Measurements from ENCODE around the gene CHST10. TPM values are rescaled to one million over a fixed set of nuclear protein-coding genes. Genes with fewer than 3 reads are reported as not detected.
"Not testable (repeated sequence)": the region's sequence is repeated elsewhere in the genome, so short reads cannot be mapped to it uniquely, and the experiment has no call there.

CHST10 gene
- total RNA-seq, 1 experiment from 2014 or later: 24.4 TPM

- no peak for TF ChIP-seq AFF4 (CRISPR knock-in tag; IDR thresholded peaks at IDR 0.05; ENCODE audit: borderline replicate concordance)
- no peak for TF ChIP-seq TCF7 (CRISPR knock-in tag; IDR thresholded peaks at IDR 0.05; ENCODE audit: low read depth)
These were observed 58.9 kb downstream of the CHST10 start (continued) for GRCh38 chr2:100358554-100358953.

GRCh38 chr2:100352521-100352920 lies 64.9 kb downstream of the CHST10 start:
- TF ChIP-seq ATF1 (CRISPR knock-in tag; IDR thresholded peaks at IDR 0.05): no peak
- TF ChIP-seq NR1H2 (CRISPR knock-in tag; IDR thresholded peaks at IDR 0.05): no peak
- TF ChIP-seq PREB (CRISPR knock-in tag; IDR thresholded peaks at IDR 0.05; ENCODE audit: borderline replicate concordance): no peak
- ChIA-PET CTCF (no interaction called here), POLR2A (no interaction called here)
- H3K4me3 Mint-ChIP-seq: no peak overlapping the region
- H3K27ac Mint-ChIP-seq: no peak overlapping the region
- DNase-seq (ENCODE audit: low spot score) (no peak), ATAC-seq (no peak)
- H3K36me3 Mint-ChIP-seq: peaks cover 10% of the 10 kb centered on the region
- peaks cover 31% of the 10 kb centered on the region for H3K9me3 Mint-ChIP-seq
- no peaks in the 10 kb centered on the region for H3K27me3 Mint-ChIP-seq (ENCODE audit: low read depth)
- peaks cover 11% of the 10 kb centered on the region for H3K4me1 Mint-ChIP-seq

- ATAC-seq: no peak
- H3K36me3 Mint-ChIP-seq: no peaks in the 10 kb centered on the region
- ChIA-PET CTCF (interaction anchor here (1.1 kb wide), 1 partner anchor 30 kb away, joined by 4 read pairs; no protein-coding TSS in a partner anchor), POLR2A (no interaction called here)
- no peaks in the 10 kb centered on the region for H3K4me1 Mint-ChIP-seq
- no peaks in the 10 kb centered on the region for H3K27me3 Mint-ChIP-seq (ENCODE audit: low read depth)
- DNase-seq (ENCODE audit: low spot score): no peak
- TF ChIP-seq ETV6 (CRISPR knock-in tag; IDR thresholded peaks at IDR 0.05) (no peak), ZNF671 (CRISPR knock-in tag; IDR thresholded peaks at IDR 0.05) (no peak), TP53 (CRISPR knock-in tag; IDR thresholded peaks at IDR 0.05) (no peak)
- H3K9me3 Mint-ChIP-seq: peaks cover 14% of the 10 kb centered on the region
- no peak overlapping the region for H3K27ac Mint-ChIP-seq
- no peak overlapping the region for H3K4me3 Mint-ChIP-seq
These were observed 66.7 kb downstream of the CHST10 start for GRCh38 chr2:100350661-100351185.

- H3K4me3 Mint-ChIP-seq; ATAC-seq; POLR2A ChIA-PET; H3K4me1 Mint-ChIP-seq; DNase-seq (ENCODE audit: low spot score); H3K27me3 Mint-ChIP-seq (ENCODE audit: low read depth); H3K27ac Mint-ChIP-seq: not testable (repeated sequence)
- CTCF ChIA-PET: interaction anchor here (0.8 to 1.4 kb wide), 2 partner anchors 36 to 83 kb away, joined by 3 to 4 read pairs; no protein-coding TSS in a partner anchor
- peaks cover 41% of the 10 kb centered on the region for H3K9me3 Mint-ChIP-seq
- H3K36me3 Mint-ChIP-seq: peaks cover 19% of the 10 kb centered on the region
These were observed 72.3 kb downstream of the CHST10 start for GRCh38 chr2:100345144-100345543.

GRCh38 chr2:100344433-100344832 lies 73.0 kb downstream of the CHST10 start:
- Mint-ChIP-seq H3K4me1 (no peaks in the 10 kb centered on the region), H3K9me3 (peaks cover 34% of the 10 kb centered on the region), H3K27me3 (ENCODE audit: low read depth) (no peaks in the 10 kb centered on the region; the same call in 1 of the 2 replicates), H3K4me3 (no peak overlapping the region), H3K36me3 (peaks cover 19% of the 10 kb centered on the region), H3K27ac (no peak overlapping the region)
- ATAC-seq (no peak), DNase-seq (ENCODE audit: low spot score) (no peak)
- POLR2A ChIA-PET: no interaction called here
- CTCF ChIA-PET: no interaction called here
- TF ChIP-seq ZNF512 (CRISPR knock-in tag; IDR thresholded peaks at IDR 0.05; ENCODE audit: borderline replicate concordance) (no peak), MYBL2 (CRISPR knock-in tag; IDR thresholded peaks at IDR 0.05) (no peak), ARID4B (CRISPR knock-in tag; IDR thresholded peaks at IDR 0.05; ENCODE audit: borderline replicate concordance) (no peak), ZNF138 (CRISPR knock-in tag; conservative IDR thresholded peaks at IDR 0.05) (no peak), JUN (CRISPR knock-in tag; IDR thresholded peaks at IDR 0.05) (no peak), MAX (CRISPR knock-in tag; IDR thresholded peaks at IDR 0.05) (no peak), MXD4 (CRISPR knock-in tag; IDR thresholded peaks at IDR 0.05; ENCODE audit: borderline replicate concordance) (no peak), ATF1 (CRISPR knock-in tag; IDR thresholded peaks at IDR 0.05) (no peak)

Data from WTC11 (cell line).